Tibial nerve (tissue), 3 donors: ENCODE measurements around the gene TSPAN3.

Source experiments
- POLR2A ChIP-seq, 2 donors: fragments of 450-650 bp; IDR thresholded peaks; one replicate each; pipeline ENCODE4 v1.6.1; 2017; ENCODE audit warnings: antibody characterized with exemption in 2 of 2, mild to moderate bottlenecking in 2 of 2, moderate library complexity in 2 of 2
- TF ChIP-seq, protein P1 (sequence below), 5 experiments: fragments of 200-600 bp in 3 of 5; fragments of 450-650 bp in 2 of 5; sonication (generic) in 3 of 5; IDR thresholded peaks; one replicate each; pipeline ENCODE4 v1.5.1; 2016 to 2019; ENCODE audit warnings: antibody characterized with exemption in 5 of 5, mild to moderate bottlenecking in 3 of 5, moderate library complexity in 2 of 5

DNA sequence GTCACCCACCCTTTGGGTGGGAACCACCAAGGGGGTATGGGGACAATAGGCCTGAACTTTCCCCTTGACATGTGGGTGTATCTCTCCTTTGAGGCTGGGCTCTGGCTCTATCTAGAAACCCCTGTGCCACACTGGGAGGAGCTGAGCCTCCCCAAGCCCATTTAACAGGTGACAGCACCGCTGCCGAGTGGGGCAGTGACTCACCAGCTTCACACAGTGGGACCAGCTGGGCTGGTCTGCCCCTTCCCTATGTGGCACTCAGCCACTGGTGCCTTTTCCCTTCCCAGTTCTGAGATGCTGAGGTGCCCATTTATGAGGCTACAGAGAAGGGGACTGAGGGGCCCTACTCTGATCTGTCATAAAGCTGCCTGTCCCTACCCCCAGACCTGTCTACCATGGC, 70.9 kb downstream of the TSPAN3 start:
- TF ChIP-seq, protein P1, sequence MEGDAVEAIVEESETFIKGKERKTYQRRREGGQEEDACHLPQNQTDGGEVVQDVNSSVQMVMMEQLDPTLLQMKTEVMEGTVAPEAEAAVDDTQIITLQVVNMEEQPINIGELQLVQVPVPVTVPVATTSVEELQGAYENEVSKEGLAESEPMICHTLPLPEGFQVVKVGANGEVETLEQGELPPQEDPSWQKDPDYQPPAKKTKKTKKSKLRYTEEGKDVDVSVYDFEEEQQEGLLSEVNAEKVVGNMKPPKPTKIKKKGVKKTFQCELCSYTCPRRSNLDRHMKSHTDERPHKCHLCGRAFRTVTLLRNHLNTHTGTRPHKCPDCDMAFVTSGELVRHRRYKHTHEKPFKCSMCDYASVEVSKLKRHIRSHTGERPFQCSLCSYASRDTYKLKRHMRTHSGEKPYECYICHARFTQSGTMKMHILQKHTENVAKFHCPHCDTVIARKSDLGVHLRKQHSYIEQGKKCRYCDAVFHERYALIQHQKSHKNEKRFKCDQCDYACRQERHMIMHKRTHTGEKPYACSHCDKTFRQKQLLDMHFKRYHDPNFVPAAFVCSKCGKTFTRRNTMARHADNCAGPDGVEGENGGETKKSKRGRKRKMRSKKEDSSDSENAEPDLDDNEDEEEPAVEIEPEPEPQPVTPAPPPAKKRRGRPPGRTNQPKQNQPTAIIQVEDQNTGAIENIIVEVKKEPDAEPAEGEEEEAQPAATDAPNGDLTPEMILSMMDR (IDR thresholded peaks at IDR 0.05) = no peak
- TF ChIP-seq POLR2A (IDR thresholded peaks at IDR 0.05) = no peak
